ENCODE data around the gene NELFE.
"Not testable (repeated sequence)": the region's sequence is repeated elsewhere in the genome, so short reads cannot be mapped to it uniquely, and the experiment has no call there.

The NELFE gene

GRCh38 chr6:31935823-31936222, 22.9 kb downstream of the NELFE start:
- no peak overlapping the region for H3K27ac ChIP-seq (ENCODE audit: low read length)
- no peak for DNase-seq (ENCODE audit: low read depth, low spot score)
- WGBS (ENCODE audit: insufficient coverage, insufficient read length), result no CpG with 5 or more reads among the region's 9 CpGs
- H3K36me3 ChIP-seq (ENCODE audit: control insufficient read depth, insufficient read depth, low read length), result no peaks in the 10 kb centered on the region
- H3K27me3 ChIP-seq (ENCODE audit: control insufficient read depth, insufficient read depth, low read length), result no peaks in the 10 kb centered on the region
- H3K4me3 ChIP-seq (ENCODE audit: low read length), result no peak overlapping the region
- H3K4me1 ChIP-seq (ENCODE audit: control insufficient read depth, insufficient read depth, low read length), result peaks cover 2% of the 10 kb centered on the region; the same call in 1 of the 2 replicates
- H3K9me3 ChIP-seq (ENCODE audit: control insufficient read depth, insufficient read depth, low read length), result no peaks in the 10 kb centered on the region

DNA sequence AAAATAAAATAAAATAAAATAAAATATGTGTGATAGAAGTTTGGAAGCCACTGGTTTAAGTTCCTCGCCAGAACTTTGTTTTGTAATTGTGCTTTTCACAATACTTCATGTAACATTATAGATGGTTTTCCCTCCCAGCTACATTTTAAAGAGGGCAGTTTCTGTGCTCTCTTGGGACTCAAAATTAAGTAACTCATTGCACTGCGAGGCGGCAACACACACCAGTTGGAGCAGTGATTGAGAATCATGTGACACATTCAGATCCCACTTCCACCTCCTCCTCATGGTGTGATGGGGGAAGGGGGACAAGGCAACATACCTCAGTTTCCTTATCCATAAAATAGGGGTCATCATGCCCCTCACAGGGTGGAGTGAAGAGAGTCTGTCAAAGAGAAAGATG, 23.8 kb downstream of the NELFE start:
- Histone ChIP-seq H3K9me3 (ENCODE audit: control insufficient read depth, insufficient read depth, low read length) (no peaks in the 10 kb centered on the region), H3K36me3 (ENCODE audit: control insufficient read depth, insufficient read depth, low read length) (no peaks in the 10 kb centered on the region), H3K4me3 (ENCODE audit: low read length) (no peak overlapping the region), H3K27ac (ENCODE audit: low read length) (no peak overlapping the region), H3K4me1 (ENCODE audit: control insufficient read depth, insufficient read depth, low read length) (no peaks in the 10 kb centered on the region), H3K27me3 (ENCODE audit: control insufficient read depth, insufficient read depth, low read length) (no peaks in the 10 kb centered on the region)
- DNase-seq (ENCODE audit: low read depth, low spot score), result no peak
- no CpG with 5 or more reads among the region's 3 CpGs for WGBS (ENCODE audit: insufficient coverage, insufficient read length)

- H3K36me3 ChIP-seq (ENCODE audit: control insufficient read depth, insufficient read depth, low read length), result no peaks in the 10 kb centered on the region
- no peaks in the 10 kb centered on the region for H3K27me3 ChIP-seq (ENCODE audit: control insufficient read depth, insufficient read depth, low read length)
- H3K27ac ChIP-seq (ENCODE audit: low read length), result no peak overlapping the region
- no peak for DNase-seq (ENCODE audit: low read depth, low spot score)
- WGBS (ENCODE audit: insufficient coverage, insufficient read length), result no CpG with 5 or more reads among the region's 19 CpGs
- no peaks in the 10 kb centered on the region for H3K4me1 ChIP-seq (ENCODE audit: control insufficient read depth, insufficient read depth, low read length)
- H3K9me3 ChIP-seq (ENCODE audit: control insufficient read depth, insufficient read depth, low read length), result no peaks in the 10 kb centered on the region
- no peak overlapping the region for H3K4me3 ChIP-seq (ENCODE audit: low read length)
Observed at GRCh38 chr6:31933537-31933936, 25.2 kb downstream of the NELFE start.

DNA sequence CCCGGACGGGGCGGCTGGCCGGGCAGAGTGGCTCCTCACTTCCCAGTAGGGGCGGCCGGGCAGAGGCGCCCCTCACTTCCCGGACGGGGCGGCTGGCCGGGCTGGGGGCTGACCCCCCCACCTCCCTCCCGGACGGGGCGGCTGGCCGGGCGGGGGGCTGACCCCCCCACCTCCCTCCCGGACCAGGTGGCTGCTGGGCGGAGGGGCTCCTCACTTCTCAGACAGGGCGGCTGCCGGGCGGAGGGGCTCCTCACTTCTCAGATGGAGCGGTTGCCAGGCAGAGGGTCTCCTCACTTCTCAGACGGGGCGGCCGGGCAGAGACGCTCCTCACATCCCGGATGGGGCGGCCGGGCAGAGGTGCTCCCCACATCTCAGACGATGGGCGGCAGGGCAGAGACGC, 26.6 kb downstream of the NELFE start:
- not testable (repeated sequence) for DNase-seq (ENCODE audit: low read depth, low spot score); H3K4me3 ChIP-seq (ENCODE audit: low read length); H3K27me3 ChIP-seq (ENCODE audit: control insufficient read depth, insufficient read depth, low read length); H3K27ac ChIP-seq (ENCODE audit: low read length); H3K9me3 ChIP-seq (ENCODE audit: control insufficient read depth, insufficient read depth, low read length); H3K36me3 ChIP-seq (ENCODE audit: control insufficient read depth, insufficient read depth, low read length); H3K4me1 ChIP-seq (ENCODE audit: control insufficient read depth, insufficient read depth, low read length)
- WGBS (ENCODE audit: insufficient coverage, insufficient read length), result no CpG with 5 or more reads among the region's 32 CpGs

DNA sequence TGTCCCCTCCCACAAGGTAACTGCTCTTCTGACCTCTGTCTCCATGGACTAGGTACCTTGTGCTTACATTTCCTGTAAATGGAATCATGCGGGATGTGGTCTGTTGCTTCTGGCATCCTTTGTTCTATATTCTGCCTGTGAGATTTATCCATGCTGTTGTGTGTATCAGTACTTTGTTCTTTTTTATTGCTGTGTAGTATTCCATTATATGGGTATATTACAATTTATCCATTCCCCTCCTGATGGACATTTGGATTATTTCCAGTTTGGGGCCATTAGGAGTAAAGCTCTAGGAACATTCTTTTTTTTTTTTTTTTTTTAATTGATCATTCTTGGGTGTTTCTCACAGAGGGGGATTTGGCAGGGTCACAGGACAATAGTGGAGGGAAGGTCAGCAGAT, 27.8 kb downstream of the NELFE start:
- DNase-seq (ENCODE audit: low read depth, low spot score), result no peak
- Histone ChIP-seq H3K4me1 (ENCODE audit: control insufficient read depth, insufficient read depth, low read length) (no peaks in the 10 kb centered on the region), H3K4me3 (ENCODE audit: low read length) (no peak overlapping the region), H3K27me3 (ENCODE audit: control insufficient read depth, insufficient read depth, low read length) (no peaks in the 10 kb centered on the region), H3K9me3 (ENCODE audit: control insufficient read depth, insufficient read depth, low read length) (no peaks in the 10 kb centered on the region), H3K27ac (ENCODE audit: low read length) (no peak overlapping the region), H3K36me3 (ENCODE audit: control insufficient read depth, insufficient read depth, low read length) (no peaks in the 10 kb centered on the region)
- no CpG with 5 or more reads among the region's 1 CpG for WGBS (ENCODE audit: insufficient coverage, insufficient read length)

- Histone ChIP-seq H3K4me1 (ENCODE audit: control insufficient read depth, insufficient read depth, low read length) (no peaks in the 10 kb centered on the region), H3K9me3 (ENCODE audit: control insufficient read depth, insufficient read depth, low read length) (no peaks in the 10 kb centered on the region), H3K27ac (ENCODE audit: low read length) (no peak overlapping the region), H3K27me3 (ENCODE audit: control insufficient read depth, insufficient read depth, low read length) (no peaks in the 10 kb centered on the region), H3K36me3 (ENCODE audit: control insufficient read depth, insufficient read depth, low read length) (no peaks in the 10 kb centered on the region), H3K4me3 (ENCODE audit: low read length) (no peak overlapping the region)
- no peak for DNase-seq (ENCODE audit: low read depth, low spot score)
- WGBS (ENCODE audit: insufficient coverage, insufficient read length), result no CpG with 5 or more reads among the region's 9 CpGs
Observed at GRCh38 chr6:31928672-31928939, 30.2 kb downstream of the NELFE start.

DNA sequence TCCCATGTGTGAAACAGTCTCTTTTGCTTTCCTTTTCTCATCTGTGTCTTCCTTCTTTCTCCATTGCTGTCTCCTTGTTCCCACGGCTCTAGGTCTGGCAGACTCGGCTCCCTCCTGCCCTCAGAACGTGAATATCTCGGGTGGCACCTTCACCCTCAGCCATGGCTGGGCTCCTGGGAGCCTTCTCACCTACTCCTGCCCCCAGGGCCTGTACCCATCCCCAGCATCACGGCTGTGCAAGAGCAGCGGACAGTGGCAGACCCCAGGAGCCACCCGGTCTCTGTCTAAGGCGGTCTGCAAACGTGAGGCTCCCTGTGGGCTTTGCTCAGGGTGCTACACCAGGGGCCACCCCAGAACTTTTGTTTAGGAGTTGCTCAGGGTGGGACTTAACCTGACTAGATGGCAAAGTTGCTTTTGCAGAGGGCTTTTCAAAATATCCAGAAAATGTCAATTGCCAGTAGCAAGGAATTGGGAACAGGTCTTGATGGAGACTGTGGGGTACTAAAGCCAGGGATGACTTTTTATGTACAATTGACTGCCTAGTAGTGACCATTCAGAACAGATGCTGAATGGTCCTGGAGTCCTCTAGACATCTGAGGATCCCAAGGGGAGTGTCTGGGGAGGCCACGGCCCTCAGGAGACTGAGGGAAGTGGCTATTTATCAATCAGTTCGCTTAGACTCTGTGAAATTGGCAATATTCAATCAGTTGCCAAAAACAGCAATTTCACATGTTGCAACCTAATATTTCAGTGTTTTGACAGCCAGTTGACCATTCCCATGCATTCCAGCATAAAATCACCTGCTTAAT, 30.7 kb downstream of the NELFE start:
- Histone ChIP-seq H3K27ac (ENCODE audit: low read length) (no peak overlapping the region), H3K9me3 (ENCODE audit: control insufficient read depth, insufficient read depth, low read length) (no peaks in the 10 kb centered on the region), H3K4me3 (ENCODE audit: low read length) (no peak overlapping the region), H3K36me3 (ENCODE audit: control insufficient read depth, insufficient read depth, low read length) (no peaks in the 10 kb centered on the region), H3K4me1 (ENCODE audit: control insufficient read depth, insufficient read depth, low read length) (no peaks in the 10 kb centered on the region), H3K27me3 (ENCODE audit: control insufficient read depth, insufficient read depth, low read length) (no peaks in the 10 kb centered on the region)
- WGBS (ENCODE audit: insufficient coverage, insufficient read length), result no CpG with 5 or more reads among the region's 11 CpGs
- DNase-seq (ENCODE audit: low read depth, low spot score), result no peak

DNA sequence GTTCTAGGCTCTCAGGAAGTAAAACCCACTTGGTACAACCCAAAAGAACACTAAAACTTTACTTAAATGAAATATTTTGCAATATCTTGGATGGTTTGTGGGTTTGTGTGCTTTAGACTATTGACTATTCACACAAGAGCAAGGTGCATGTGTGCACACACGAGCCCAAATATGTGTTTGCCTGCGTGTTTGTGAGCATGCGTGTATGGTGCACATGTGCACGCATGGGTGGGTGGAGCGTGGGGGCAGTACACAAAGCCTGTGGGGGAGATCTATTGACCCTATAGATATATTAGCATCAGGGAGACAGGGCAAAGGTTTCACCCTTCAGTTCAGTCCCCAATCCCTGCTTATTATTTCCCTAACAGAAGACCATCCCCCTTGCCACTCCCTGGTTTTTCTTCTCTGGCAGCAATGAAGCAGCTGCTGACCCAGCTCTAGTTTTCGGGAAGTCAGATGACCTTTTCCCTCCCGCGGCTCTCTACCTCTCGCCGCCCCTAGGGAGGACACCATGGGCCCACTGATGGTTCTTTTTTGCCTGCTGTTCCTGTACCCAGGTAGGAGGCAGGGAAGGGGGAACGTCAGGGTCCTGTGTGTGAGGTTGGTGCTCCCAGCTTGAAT, 31.4 kb downstream of the NELFE start, which contains the start of gene C2:
C2 (plus strand) TSS at position 476 of the 621 bp plus-strand sequence; CDS start at position 512, 36 bp downstream.
- Histone ChIP-seq H3K27me3 (ENCODE audit: control insufficient read depth, insufficient read depth, low read length) (no peaks in the 10 kb centered on the region), H3K4me1 (ENCODE audit: control insufficient read depth, insufficient read depth, low read length) (no peaks in the 10 kb centered on the region), H3K4me3 (ENCODE audit: low read length) (no peak within 1 kb of the TSS), H3K27ac (ENCODE audit: low read length) (no peak within 1 kb of the TSS), H3K9me3 (ENCODE audit: control insufficient read depth, insufficient read depth, low read length) (no peaks in the 10 kb centered on the region), H3K36me3 (ENCODE audit: control insufficient read depth, insufficient read depth, low read length) (no peaks in the 10 kb centered on the region)
- no peak for DNase-seq (ENCODE audit: low read depth, low spot score)
- WGBS (ENCODE audit: insufficient coverage, insufficient read length), result no CpG with 5 or more reads among the region's 11 CpGs

DNA sequence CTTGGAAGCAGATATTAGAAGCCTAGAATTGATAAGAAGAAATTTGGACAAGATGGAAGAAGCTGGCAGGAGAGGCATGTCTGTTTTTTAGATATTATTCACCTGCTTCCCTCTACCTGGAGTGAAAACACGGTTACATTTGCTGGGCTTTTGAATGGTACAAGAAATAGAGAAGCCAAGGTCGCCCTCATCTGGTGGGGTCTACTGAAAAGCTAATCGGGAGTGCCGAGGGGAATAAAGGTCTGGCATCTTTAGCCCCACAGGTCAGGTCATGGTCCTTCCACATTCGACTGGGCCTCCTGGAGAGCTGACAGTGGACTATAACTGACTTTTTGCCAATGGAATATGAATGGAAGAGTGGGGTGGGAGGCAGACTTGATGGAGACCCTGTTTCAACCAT, 35.8 kb downstream of the NELFE start:
- Histone ChIP-seq H3K9me3 (ENCODE audit: control insufficient read depth, insufficient read depth, low read length) (no peaks in the 10 kb centered on the region), H3K27ac (ENCODE audit: low read length) (no peak overlapping the region), H3K4me3 (ENCODE audit: low read length) (no peak overlapping the region), H3K36me3 (ENCODE audit: control insufficient read depth, insufficient read depth, low read length) (no peaks in the 10 kb centered on the region), H3K4me1 (ENCODE audit: control insufficient read depth, insufficient read depth, low read length) (no peaks in the 10 kb centered on the region), H3K27me3 (ENCODE audit: control insufficient read depth, insufficient read depth, low read length) (no peaks in the 10 kb centered on the region)
- no peak for DNase-seq (ENCODE audit: low read depth, low spot score)
- no CpG with 5 or more reads among the region's 5 CpGs for WGBS (ENCODE audit: insufficient coverage, insufficient read length)

DNA sequence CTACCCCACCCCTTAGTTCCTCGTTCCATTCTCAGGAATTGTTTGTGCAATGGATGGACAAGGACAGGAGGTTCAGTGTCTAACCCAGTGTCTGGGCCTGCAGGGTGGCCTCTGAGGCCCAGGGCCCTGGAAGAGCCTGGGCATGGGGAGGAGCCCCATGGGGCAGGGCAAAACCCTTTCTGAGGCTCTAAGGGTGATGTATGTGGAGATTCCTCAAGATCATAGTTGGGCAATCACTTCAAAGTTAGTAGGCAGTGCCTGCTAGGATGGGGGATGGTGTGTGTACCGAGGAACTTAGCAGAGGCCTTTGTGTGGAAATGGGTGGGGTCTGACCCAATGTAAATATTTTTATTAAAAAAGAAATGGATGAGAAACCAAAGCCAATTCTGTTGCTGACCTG, 38.0 kb downstream of the NELFE start:
- Histone ChIP-seq H3K9me3 (ENCODE audit: control insufficient read depth, insufficient read depth, low read length) (no peaks in the 10 kb centered on the region), H3K36me3 (ENCODE audit: control insufficient read depth, insufficient read depth, low read length) (no peaks in the 10 kb centered on the region), H3K27me3 (ENCODE audit: control insufficient read depth, insufficient read depth, low read length) (no peaks in the 10 kb centered on the region), H3K4me3 (ENCODE audit: low read length) (no peak overlapping the region), H3K4me1 (ENCODE audit: control insufficient read depth, insufficient read depth, low read length) (no peaks in the 10 kb centered on the region), H3K27ac (ENCODE audit: low read length) (no peak overlapping the region)
- no CpG with 5 or more reads among the region's 2 CpGs for WGBS (ENCODE audit: insufficient coverage, insufficient read length)
- DNase-seq (ENCODE audit: low read depth, low spot score), result no peak
